Embryonic facial prominence (tissue), 1 donor: Measurements from ENCODE around the gene CHST11.

Source experiments
- DNase-seq: peaks from one replicate; pipeline ENCODE4 v3.0.0-alpha.2; 2016; ENCODE audit errors: extremely low spot score

CHST11 gene

GRCh38 chr12:104628831-104629135 lies 172.0 kb downstream of the CHST11 start:
- no peak for DNase-seq

DNA sequence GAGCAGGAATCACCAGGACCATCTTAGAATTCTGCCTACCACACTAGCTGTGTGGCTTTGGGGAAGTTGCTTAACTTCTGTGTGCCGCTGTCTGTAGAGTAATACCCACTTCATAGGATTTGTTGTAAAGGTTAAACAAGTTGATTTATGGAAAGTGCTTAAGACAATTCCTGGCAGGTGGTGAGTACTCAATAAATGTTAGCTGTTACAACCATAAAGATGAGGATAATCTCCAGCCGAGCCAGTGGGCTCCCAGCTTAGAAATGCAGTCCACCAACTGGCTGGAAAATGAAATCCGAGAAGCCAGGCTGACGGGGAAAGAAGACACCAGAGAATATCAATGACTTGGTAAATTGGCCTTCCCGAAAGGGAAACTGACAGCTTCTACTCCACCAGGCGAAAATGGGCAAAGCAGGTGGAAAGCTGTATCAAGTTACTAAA lies 173.5 kb downstream of the CHST11 start:
- no peak for DNase-seq

DNA sequence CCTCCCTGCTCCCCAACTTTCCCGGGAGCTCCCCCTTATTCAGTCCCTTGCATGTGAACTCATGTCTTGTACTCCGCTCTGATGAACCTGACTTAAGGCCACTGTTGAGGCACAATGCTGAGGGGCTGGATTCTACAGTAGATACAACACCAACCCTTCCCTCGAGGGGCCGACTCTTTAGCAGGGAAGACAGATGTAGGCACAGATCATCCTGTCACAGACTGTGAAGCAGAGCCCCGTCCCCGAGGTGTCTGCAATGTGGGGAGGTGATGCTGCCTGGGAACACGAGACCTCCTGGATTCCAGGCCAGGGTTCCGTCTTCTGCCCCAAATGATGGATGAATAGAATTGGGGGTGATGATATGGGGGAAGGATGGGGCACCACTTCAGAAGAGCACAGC lies 175.1 kb downstream of the CHST11 start:
- DNase-seq, result no peak

DNA sequence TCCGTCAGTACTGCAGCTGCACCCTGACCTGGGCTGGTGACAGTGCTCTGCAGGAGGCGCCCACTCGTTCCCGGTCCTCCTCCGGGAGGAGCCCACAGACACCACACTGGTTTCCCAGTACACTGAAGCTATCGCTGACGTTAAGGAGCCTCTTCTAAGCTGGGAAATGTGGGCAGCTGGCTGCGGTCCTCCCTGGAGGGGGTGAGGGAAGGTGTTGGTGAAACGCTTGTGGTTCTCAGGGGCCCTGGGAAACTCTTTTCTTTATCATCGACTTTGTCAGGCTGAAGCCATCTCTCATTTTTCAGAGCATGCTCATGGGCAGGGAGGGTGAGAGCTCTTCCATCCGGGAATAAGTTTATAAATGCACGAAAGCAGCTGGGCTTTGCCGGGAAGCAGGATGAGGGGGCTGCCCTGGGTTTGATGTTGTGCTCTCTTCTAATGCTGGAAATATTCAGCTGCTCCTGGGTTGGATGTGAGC lies 176.0 kb downstream of the CHST11 start:
- no peak for DNase-seq

DNA sequence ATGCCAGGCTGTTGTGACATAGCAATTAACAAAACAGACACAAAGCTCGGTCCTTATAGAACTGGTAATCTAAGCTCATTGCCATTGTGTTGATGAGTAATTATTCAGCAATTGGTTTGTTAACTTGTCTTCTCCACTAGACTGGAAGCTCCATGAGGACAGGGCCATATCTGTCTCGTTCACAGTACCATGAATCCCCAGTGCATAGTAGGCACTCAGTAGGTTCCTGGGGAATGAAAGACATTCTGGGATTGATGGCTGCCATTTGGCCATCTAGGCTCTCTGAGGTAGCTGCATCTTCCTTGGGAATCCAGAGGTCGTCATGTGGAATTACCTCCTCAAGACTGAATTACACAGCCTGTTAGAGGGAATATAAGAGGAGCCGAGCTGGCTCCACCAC lies 177.3 kb downstream of the CHST11 start:
- DNase-seq, result no peak

GRCh38 chr12:104634852-104635251 lies 178.1 kb downstream of the CHST11 start:
- no peak for DNase-seq

DNA sequence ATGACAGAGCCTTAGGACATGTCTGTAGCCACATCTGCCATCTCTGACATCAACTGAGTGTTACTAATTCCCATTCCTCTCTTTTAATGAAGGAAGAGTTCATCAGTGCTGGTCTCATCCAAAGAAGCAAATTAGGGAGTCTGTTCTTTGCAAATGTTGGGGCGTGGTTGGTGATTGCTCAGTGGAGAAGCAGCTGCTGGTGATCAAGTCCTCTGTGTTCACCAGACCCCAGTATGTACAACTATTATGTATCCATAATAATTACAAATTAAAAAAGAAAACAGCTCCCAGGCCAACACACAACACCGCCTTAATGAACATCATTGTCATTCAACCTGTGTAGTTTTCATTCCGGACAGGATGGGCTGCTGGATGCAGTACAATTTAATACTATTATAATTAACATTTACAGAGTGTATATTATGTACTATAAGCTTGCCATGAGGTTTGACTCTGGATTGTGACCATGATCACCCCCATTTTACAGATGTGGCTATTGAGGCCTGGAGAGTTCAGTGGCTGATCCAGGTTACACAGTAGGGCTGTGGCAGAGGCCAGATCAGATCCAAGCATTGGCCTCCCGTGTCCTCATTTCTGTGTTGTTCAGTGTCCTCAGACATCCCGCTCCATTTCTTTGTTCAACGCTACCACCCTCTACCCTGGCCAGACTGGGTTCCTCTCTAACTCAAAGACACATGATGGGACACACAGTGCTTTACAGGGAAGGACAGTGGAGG lies 179.0 kb downstream of the CHST11 start:
- DNase-seq, result no peak

DNA sequence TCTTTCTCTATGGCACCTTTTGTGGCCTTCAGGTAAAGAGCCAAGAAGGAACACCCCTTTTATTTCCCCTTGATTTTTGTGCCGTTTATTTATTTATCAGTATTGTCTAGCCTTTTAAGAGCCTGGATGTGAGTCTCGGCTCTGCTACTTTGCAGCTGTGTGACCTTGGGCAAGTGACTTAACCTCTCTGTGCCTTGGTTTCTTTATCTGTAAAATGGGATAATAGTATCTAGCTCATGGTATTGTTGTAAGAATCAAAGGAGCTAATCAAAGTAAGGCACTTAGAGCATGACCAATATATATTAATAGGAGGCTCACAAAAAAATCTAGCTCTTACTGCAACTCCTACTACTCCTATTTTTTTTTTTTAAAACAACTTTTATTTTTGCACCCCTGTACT lies 179.7 kb downstream of the CHST11 start:
- no peak for DNase-seq

GRCh38 chr12:104637604-104638003 lies 180.9 kb downstream of the CHST11 start:
- DNase-seq, result no peak

- DNase-seq, result no peak
Observed at GRCh38 chr12:104638218-104638850, 181.6 kb downstream of the CHST11 start.

- DNase-seq, result no peak
Observed at GRCh38 chr12:104638851-104639240, 182.1 kb downstream of the CHST11 start.

- no peak for DNase-seq
Observed at GRCh38 chr12:104640956-104641355, 184.2 kb downstream of the CHST11 start.

DNA sequence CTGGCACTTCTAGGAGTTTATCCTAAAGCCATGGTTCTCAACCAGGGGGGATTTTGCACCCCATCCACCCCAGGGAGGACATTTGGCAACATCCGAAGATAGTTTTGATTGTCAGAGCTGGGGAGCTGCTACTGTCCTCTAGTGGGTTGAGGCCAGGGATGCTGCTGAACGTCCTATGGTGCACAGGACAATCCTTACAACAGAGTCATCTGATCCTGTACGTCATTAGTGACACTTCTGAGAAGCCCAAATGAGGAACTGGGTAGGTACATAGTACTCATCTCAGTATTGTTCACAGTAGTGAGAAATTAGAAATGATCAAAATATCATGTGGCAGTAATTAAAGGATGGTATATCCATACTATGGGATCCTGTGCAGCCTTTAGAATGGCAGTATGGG lies 185.1 kb downstream of the CHST11 start:
- DNase-seq, result no peak

- DNase-seq, result no peak
Observed at GRCh38 chr12:104643093-104643818, 186.5 kb downstream of the CHST11 start.

GRCh38 chr12:104643819-104644669 lies 187.3 kb downstream of the CHST11 start:
- DNase-seq, result no peak

GRCh38 chr12:104648756-104649155 lies 192.0 kb downstream of the CHST11 start:
- no peak for DNase-seq

DNA sequence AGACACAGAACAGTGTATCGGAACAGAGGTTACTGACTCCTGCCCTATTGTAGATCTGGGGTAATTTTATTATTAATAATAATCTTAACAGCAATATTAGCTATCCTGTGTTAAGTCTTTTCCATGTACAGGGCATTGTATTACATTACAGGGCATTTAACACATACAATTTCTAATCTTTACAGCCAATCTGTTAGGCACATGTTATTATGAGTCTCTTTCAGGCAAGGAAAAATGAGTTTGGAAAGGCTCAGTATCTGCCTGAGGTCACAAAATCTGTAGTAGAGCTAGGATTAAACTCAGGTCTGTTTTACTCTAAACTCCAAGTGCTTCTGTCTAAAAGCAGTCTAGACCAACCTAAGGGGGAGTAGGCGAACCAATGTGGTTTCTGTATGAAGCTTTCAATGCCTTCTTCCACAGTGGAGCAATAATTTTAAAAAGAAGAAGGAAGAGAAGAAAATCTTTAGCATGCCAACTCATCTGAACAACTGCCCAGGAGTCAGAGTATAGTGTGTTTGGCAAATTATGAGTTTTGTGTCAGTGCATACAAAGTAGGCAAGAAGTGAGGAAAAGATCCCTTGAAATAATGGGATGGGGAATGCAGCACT lies 192.6 kb downstream of the CHST11 start:
- no peak for DNase-seq

DNA sequence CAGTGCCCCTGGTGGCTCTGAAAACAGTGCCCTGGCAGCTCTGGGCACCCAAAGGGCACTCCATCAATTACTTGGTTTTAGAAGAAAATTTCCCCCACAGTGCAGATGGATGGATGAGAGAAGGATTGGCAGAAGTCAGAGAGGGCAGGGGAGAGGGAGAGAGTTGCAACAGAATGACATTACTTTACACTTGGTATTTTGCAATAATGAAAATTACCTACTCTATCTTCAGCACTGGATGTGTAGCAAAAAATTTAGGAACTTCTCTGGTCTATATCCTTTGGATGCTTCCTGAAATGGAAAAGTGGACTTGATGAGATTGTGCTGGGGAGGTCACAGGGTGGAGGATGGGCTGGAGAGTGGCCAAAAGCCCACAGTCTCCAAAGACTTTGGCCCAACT lies 193.2 kb downstream of the CHST11 start:
- DNase-seq, result no peak

- DNase-seq, result no peak
Observed at GRCh38 chr12:104650541-104650940, 193.8 kb downstream of the CHST11 start.

DNA sequence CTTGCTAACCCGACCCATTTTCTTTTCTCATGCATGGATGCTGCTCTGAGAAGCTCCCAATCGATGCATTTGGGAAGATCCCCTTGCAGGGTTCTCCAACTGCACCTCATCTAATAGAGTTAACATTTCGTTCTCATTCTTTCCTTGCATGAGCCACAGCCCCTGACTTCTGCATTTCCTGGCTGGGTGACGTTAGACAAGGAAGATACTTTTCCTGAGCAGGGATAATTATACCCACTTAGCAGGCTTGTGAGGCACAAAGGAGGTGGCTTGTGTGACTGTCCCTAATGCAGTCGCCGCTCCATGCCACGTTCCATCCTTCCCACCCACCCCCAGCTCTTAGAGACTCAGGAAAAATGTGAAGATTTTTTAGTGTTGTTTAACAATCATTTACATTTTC lies 195.1 kb downstream of the CHST11 start:
- no peak for DNase-seq

DNA sequence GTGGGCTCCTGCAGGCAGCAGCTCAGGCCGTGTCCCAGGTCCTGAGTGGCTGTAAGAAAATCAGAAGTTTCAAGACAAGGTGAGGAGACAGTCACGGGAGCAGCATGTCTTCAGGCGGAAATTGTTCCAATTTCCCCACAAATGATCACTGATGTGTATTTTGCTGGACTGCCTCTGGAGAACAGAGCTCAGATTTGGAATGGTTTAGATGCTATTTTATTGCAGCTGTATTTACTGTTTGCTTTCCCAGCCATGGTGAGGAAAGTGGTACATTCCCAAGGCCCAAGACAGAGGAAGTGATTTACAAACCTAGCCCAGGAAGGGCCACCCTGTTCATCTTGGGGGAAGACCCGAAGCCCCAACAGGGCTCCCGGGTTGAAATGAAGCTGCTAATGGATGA lies 195.6 kb downstream of the CHST11 start:
- DNase-seq, result no peak

GRCh38 chr12:104652910-104653309 lies 196.2 kb downstream of the CHST11 start:
- no peak for DNase-seq
